Panc1 (cell line): ENCODE data around the gene CDH13. TPM values are rescaled to one million over a fixed set of nuclear protein-coding genes. Genes with fewer than 3 reads are reported as not detected.

Source experiments
- ATAC-seq: fragments of 200-7000 bp; cut with Tn5 transposase; 2 replicates; pipeline ENCODE4 v1.9.1; 2020; ENCODE audit warnings: mild to moderate bottlenecking, moderate library complexity
- BruUV-seq: library from RNA; stranded (reverse); fragments of 400-500 nt; replicated peaks from 2 replicates; lab custom pipeline; 2021; lab: Mats Ljungman, UMichigan
- CTCF ChIA-PET: fragments of 300-600 bp; sonication (Branson Sonifier 250); formaldehyde crosslinking; loops from one replicate; lab custom pipeline; 2022; ENCODE audit warnings: antibody characterized with exemption; lab: Charles Lee
- POLR2A ChIA-PET: fragments of 300-600 bp; sonication (Branson Sonifier 250); formaldehyde crosslinking; loops from one replicate; lab custom pipeline; 2022; ENCODE audit warnings: antibody characterized with exemption; lab: Charles Lee
- DNase-seq: peaks from one replicate; pipeline ENCODE4 v3.0.0-alpha.2; 2010; ENCODE audit warnings: low read depth, low spot score
- H3K27ac ChIP-seq: 2 replicates; pipeline ENCODE4 v1.5.1; 2011; ENCODE audit warnings: mild to moderate bottlenecking, low read length, inconsistent platforms
- H3K27me3 ChIP-seq: fragments of 200-500 bp; sonication (Bioruptor generic); 2 replicates; pipeline ENCODE4 v1.6.0; 2014; ENCODE audit warnings: low read length, inconsistent platforms; ENCODE audit not compliant: control insufficient read depth, insufficient read depth
- H3K36me3 ChIP-seq: fragments of 200-500 bp; sonication (Bioruptor generic); 2 replicates; pipeline ENCODE4 v1.5.1; 2014; ENCODE audit warnings: inconsistent platforms, mild to moderate bottlenecking, low read length, moderate library complexity; ENCODE audit not compliant: control insufficient read depth, insufficient read depth
- H3K4me1 ChIP-seq: 2 replicates; pipeline ENCODE4 v1.5.1; 2011; ENCODE audit warnings: inconsistent platforms, mild to moderate bottlenecking, low read length, moderate library complexity; ENCODE audit not compliant: control insufficient read depth, insufficient read depth
- H3K4me3 ChIP-seq, 2 experiments: 2 replicates each; pipeline ENCODE4 v1.5.1; 2011 to 2012; ENCODE audit warnings: low read depth in 2 of 2, low read length in 2 of 2, mild to moderate bottlenecking in 2 of 2, inconsistent platforms in 1 of 2, moderate library complexity in 1 of 2
- H3K9me3 ChIP-seq: fragments of 200-500 bp; sonication (Bioruptor generic); 2 replicates; pipeline ENCODE4 v1.5.1; 2014; ENCODE audit warnings: low read depth, mild to moderate bottlenecking, inconsistent platforms, low read length, moderate library complexity; ENCODE audit not compliant: control insufficient read depth, insufficient read depth
- POLR2AphosphoS5 ChIP-seq: IDR thresholded peaks from 2 replicates; pipeline ENCODE4 v1.6.1; 2012; ENCODE audit warnings: mild to moderate bottlenecking, low read depth, low read length, moderate library complexity
- REST ChIP-seq, 2 experiments: IDR thresholded peaks; 2 replicates each; pipeline ENCODE4 v1.6.1; 2011 to 2012; ENCODE audit warnings: low read depth in 2 of 2, control low read depth in 1 of 2, low read length in 1 of 2, mild to moderate bottlenecking in 1 of 2, moderate library complexity in 1 of 2; ENCODE audit not compliant: insufficient read depth in 1 of 2
- SIN3A ChIP-seq: IDR thresholded peaks from 2 replicates; pipeline ENCODE4 v1.6.1; 2012; ENCODE audit warnings: low read depth, mild to moderate bottlenecking, low read length, moderate library complexity, borderline replicate concordance; ENCODE audit not compliant: insufficient read depth
- TCF7L2 ChIP-seq: IDR thresholded peaks from 2 replicates; pipeline ENCODE4 v1.6.1; 2011; ENCODE audit warnings: mild to moderate bottlenecking, low read depth, low read length, inconsistent platforms
- in situ Hi-C: cut with HindIII; loops from 2 replicates; pipeline ENCODE4 v1.10.0; 2016; ENCODE audit warnings: low sequenced_read_pairs, low pct_unique_long_range_greater_than_20kb
- intact Hi-C: fragments of 100-400 bp; cut with micrococcal nuclease; formaldehyde crosslinking; loops from one replicate; pipeline ENCODE4 v1.10.0; 2022; ENCODE audit not compliant: unreplicated experiment
- total RNA-seq: library from RNA; stranded (reverse); gene quantifications from one replicate; pipeline ENCODE4 v1.2.1, GENCODE V29; 2021; ENCODE audit not compliant: unreplicated experiment
- TF ChIP-seq, protein P1 (sequence below): fragments of 450-650 bp; IDR thresholded peaks from 2 replicates; pipeline ENCODE4 v1.5.1; 2017; ENCODE audit warnings: mild to moderate bottlenecking

CDH13 gene
- total RNA-seq, 1 experiment from 2014 or later = not detected

- Histone ChIP-seq H3K9me3 (no peaks in the 10 kb centered on the region), H3K27ac (no peak overlapping the region), H3K27me3 (no peaks in the 10 kb centered on the region), H3K4me3 (no peak overlapping the region), H3K4me1 (no peaks in the 10 kb centered on the region), H3K36me3 (no peaks in the 10 kb centered on the region)
- POLR2A ChIA-PET = no interaction called here
- in situ Hi-C loops (no loop called here), intact Hi-C loops (no loop called here)
- ATAC-seq (no peak), DNase-seq (no peak)
- no TSS peak for BruUV-seq
- no peak for TF ChIP-seq POLR2AphosphoS5
- CTCF ChIA-PET = no interaction called here
These were observed 673.6 kb downstream of the CDH13 start for GRCh38 chr16:83300326-83300725.

- no peaks in the 10 kb centered on the region for H3K36me3 ChIP-seq
- H3K27ac ChIP-seq = no peak overlapping the region
- no peaks in the 10 kb centered on the region for H3K9me3 ChIP-seq
- no peaks in the 10 kb centered on the region for H3K27me3 ChIP-seq
- no TSS peak for BruUV-seq
- ATAC-seq (no peak), DNase-seq (no peak)
- intact Hi-C loops = no loop called here
- POLR2A ChIA-PET = interaction anchor here (0.7 kb wide), 1 partner anchor 203 kb away, joined by 3 read pairs; no protein-coding TSS in a partner anchor
- in situ Hi-C loops = no loop called here
- no peaks in the 10 kb centered on the region for H3K4me1 ChIP-seq
- CTCF ChIA-PET = no interaction called here
- no peak overlapping the region for H3K4me3 ChIP-seq
- TF ChIP-seq TCF7L2 (no peak), SIN3A (no peak), REST (IDR thresholded peaks at IDR 0.05; ENCODE audit: insufficient read depth in 1 of 2, low read depth in 2 of 2, low read length in 1 of 2) (no peak), POLR2AphosphoS5 (no peak)
- TF ChIP-seq, protein P1, sequence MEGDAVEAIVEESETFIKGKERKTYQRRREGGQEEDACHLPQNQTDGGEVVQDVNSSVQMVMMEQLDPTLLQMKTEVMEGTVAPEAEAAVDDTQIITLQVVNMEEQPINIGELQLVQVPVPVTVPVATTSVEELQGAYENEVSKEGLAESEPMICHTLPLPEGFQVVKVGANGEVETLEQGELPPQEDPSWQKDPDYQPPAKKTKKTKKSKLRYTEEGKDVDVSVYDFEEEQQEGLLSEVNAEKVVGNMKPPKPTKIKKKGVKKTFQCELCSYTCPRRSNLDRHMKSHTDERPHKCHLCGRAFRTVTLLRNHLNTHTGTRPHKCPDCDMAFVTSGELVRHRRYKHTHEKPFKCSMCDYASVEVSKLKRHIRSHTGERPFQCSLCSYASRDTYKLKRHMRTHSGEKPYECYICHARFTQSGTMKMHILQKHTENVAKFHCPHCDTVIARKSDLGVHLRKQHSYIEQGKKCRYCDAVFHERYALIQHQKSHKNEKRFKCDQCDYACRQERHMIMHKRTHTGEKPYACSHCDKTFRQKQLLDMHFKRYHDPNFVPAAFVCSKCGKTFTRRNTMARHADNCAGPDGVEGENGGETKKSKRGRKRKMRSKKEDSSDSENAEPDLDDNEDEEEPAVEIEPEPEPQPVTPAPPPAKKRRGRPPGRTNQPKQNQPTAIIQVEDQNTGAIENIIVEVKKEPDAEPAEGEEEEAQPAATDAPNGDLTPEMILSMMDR = no peak
These were observed 675.2 kb downstream of the CDH13 start for GRCh38 chr16:83301971-83302370.

- in situ Hi-C loops = no loop called here
- no peak for TF ChIP-seq POLR2AphosphoS5
- TF ChIP-seq SIN3A = no peak
- TF ChIP-seq REST (IDR thresholded peaks at IDR 0.05; ENCODE audit: insufficient read depth in 1 of 2, low read depth in 2 of 2, low read length in 1 of 2) = no peak
- no peak for TF ChIP-seq TCF7L2
- TF ChIP-seq, protein P1 = no peak
- ChIA-PET CTCF (no interaction called here), POLR2A (no interaction called here)
- Histone ChIP-seq H3K27me3 (no peaks in the 10 kb centered on the region), H3K9me3 (no peaks in the 10 kb centered on the region), H3K36me3 (no peaks in the 10 kb centered on the region), H3K4me3 (no peak overlapping the region), H3K27ac (no peak overlapping the region), H3K4me1 (no peaks in the 10 kb centered on the region)
- no peak for ATAC-seq
- DNase-seq = no peak
- intact Hi-C loops = no loop called here
- no TSS peak for BruUV-seq
These were observed 676.1 kb downstream of the CDH13 start for GRCh38 chr16:83302853-83303252.
